ENCODE measurements around the gene CYP2S1. TPM values are rescaled to one million over a fixed set of nuclear protein-coding genes. Genes with fewer than 3 reads are reported as not detected.

Gene CYP2S1
- total and polyA plus RNA-seq, 2 of the 4 experiments (the other 2 are of a cell fraction) = 0.54 to 2.1 TPM

DNA sequence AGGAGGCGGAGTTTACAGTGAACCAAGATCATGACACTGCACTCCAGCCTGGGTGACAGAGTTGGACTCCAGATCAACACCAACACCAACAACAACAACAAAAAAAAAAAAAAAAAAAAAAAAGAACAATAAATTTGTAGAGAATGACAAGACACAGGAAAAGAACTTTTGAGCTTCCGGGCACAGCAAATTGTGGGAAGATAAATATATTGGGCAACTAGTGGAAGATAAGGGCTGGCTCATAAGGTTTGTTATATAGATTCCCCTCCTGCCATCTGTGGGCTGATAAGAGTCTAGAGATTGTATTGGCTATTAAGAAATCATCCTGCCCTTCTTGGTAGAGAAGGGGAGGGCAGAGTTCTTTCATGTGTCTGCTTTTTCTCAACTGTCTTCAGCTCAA is 33.1 kb upstream of the CYP2S1 start:
- Histone ChIP-seq H3K27me3 (ENCODE audit: control insufficient read depth, insufficient read depth, low read length) (no peaks in the 10 kb centered on the region), H2AK9ac (replicated peaks; ENCODE audit: low read depth, low read length, poor library complexity) (no peak overlapping the region), H4K5ac (ENCODE audit: low read depth, low read length) (no peak overlapping the region), H3K27ac (ENCODE audit: insufficient read depth, low read length) (no peak overlapping the region), H3K9me1 (ENCODE audit: insufficient read depth, low read length) (no peaks in the 10 kb centered on the region; the same call in 1 of the 2 replicates), H3K4me3 (ENCODE audit: insufficient read depth, low read depth, low read length) (no peak overlapping the region), H2BK20ac (ENCODE audit: low read depth, low read length) (no peak overlapping the region), H2AK5ac (ENCODE audit: low read depth, low read length) (no peak overlapping the region), H2BK120ac (ENCODE audit: low read depth, low read length) (no peak overlapping the region), H3K36me3 (ENCODE audit: control insufficient read depth, insufficient read depth, low read length) (no peaks in the 10 kb centered on the region), H4K8ac (ENCODE audit: low read depth in 2 of 2, low read length in 2 of 2) (no peak overlapping the region), H3K23ac (ENCODE audit: low read depth, low read length) (no peak overlapping the region), H3K56ac (ENCODE audit: extremely low read depth, insufficient read depth, low read length) (no peak overlapping the region), H4K91ac (ENCODE audit: insufficient read depth, low read depth, low read length) (no peak overlapping the region), H3K14ac (replicated peaks; ENCODE audit: low read depth, low read length) (no peak overlapping the region), H3K4me1 (ENCODE audit: control insufficient read depth, insufficient read depth, low read length) (no peaks in the 10 kb centered on the region; the same call in 1 of the 2 replicates), H3K4ac (ENCODE audit: low read depth, low read length) (no peak overlapping the region), H2BK15ac (ENCODE audit: low read depth, low read length) (no peak overlapping the region), H3K9me3 (ENCODE audit: control insufficient read depth, insufficient read depth, low read length) (no peaks in the 10 kb centered on the region), H3K79me1 (ENCODE audit: low read depth in 1 of 2, low read length in 2 of 2) (no peaks in the 10 kb centered on the region), H3K18ac (ENCODE audit: low read depth, low read length) (no peak overlapping the region), H2AFZ (replicated peaks; ENCODE audit: low read length, poor library complexity) (no peak overlapping the region), H3K9ac (ENCODE audit: low read depth, low read length) (no peak overlapping the region), H2BK5ac (ENCODE audit: low read depth, low read length, poor library complexity, severe bottlenecking) (no peak overlapping the region), H4K20me1 (ENCODE audit: insufficient read depth, low read length) (no peaks in the 10 kb centered on the region), H3K4me2 (ENCODE audit: low read depth, low read length) (no peak overlapping the region)
- ChIA-PET POLR2A (ENCODE audit: unreplicated experiment) (no interaction called here), CTCF (no interaction called here)
- no CpG with 5 or more reads among the region's 2 CpGs for WGBS, 2 experiments (ENCODE audit: extremely low coverage in 2 of 2, insufficient read length in 1 of 2)
- no peak for ATAC-seq (ENCODE audit: low read depth)
- DNase-seq = no peak
- intact Hi-C loops (cut with micrococcal nuclease) (no loop called here), dilution Hi-C loops (cut with HindIII; ENCODE audit: low sequenced_read_pairs, unreplicated experiment) (no loop called here), in situ Hi-C loops (cut with MboI; ENCODE audit: low sequenced_read_pairs) (no loop called here)
- BruUV-seq (replicated peaks) = no TSS peak
- TF ChIP-seq CEBPB (IDR thresholded peaks at IDR 0.05; ENCODE audit: low read depth, low read length) (no peak), FOS (IDR thresholded peaks at IDR 0.05; ENCODE audit: low read depth, low read length) (no peak), MAFK (IDR thresholded peaks at IDR 0.05; ENCODE audit: low read depth, low read length) (no peak), MAZ (IDR thresholded peaks at IDR 0.05; ENCODE audit: borderline replicate concordance, low read depth, low read length) (no peak), RAD21 (IDR thresholded peaks at IDR 0.05; ENCODE audit: low read length) (no peak), RCOR1 (IDR thresholded peaks at IDR 0.05; ENCODE audit: insufficient replicate concordance, low read length) (no peak), NFE2L2 (IDR thresholded peaks at IDR 0.05; ENCODE audit: low read depth, low read length) (no peak), POLR2A (IDR thresholded peaks at IDR 0.05; ENCODE audit: low read depth, low read length) (no peak), BHLHE40 (IDR thresholded peaks at IDR 0.05; ENCODE audit: low read depth, low read length) (no peak), SMC3 (IDR thresholded peaks at IDR 0.05; ENCODE audit: low read depth, low read length) (no peak), RFX5 (IDR thresholded peaks at IDR 0.05; ENCODE audit: low read depth, low read length) (no peak)
- TF ChIP-seq, protein P1, sequence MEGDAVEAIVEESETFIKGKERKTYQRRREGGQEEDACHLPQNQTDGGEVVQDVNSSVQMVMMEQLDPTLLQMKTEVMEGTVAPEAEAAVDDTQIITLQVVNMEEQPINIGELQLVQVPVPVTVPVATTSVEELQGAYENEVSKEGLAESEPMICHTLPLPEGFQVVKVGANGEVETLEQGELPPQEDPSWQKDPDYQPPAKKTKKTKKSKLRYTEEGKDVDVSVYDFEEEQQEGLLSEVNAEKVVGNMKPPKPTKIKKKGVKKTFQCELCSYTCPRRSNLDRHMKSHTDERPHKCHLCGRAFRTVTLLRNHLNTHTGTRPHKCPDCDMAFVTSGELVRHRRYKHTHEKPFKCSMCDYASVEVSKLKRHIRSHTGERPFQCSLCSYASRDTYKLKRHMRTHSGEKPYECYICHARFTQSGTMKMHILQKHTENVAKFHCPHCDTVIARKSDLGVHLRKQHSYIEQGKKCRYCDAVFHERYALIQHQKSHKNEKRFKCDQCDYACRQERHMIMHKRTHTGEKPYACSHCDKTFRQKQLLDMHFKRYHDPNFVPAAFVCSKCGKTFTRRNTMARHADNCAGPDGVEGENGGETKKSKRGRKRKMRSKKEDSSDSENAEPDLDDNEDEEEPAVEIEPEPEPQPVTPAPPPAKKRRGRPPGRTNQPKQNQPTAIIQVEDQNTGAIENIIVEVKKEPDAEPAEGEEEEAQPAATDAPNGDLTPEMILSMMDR (conservative IDR thresholded peaks at IDR 0.05; ENCODE audit: low read depth, low read length) = no peak
- TF ChIP-seq, protein P2, sequence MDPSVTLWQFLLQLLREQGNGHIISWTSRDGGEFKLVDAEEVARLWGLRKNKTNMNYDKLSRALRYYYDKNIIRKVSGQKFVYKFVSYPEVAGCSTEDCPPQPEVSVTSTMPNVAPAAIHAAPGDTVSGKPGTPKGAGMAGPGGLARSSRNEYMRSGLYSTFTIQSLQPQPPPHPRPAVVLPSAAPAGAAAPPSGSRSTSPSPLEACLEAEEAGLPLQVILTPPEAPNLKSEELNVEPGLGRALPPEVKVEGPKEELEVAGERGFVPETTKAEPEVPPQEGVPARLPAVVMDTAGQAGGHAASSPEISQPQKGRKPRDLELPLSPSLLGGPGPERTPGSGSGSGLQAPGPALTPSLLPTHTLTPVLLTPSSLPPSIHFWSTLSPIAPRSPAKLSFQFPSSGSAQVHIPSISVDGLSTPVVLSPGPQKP (IDR thresholded peaks at IDR 0.05; ENCODE audit: borderline replicate concordance, low read depth, low read length) = no peak
- TF ChIP-seq, protein P3, sequence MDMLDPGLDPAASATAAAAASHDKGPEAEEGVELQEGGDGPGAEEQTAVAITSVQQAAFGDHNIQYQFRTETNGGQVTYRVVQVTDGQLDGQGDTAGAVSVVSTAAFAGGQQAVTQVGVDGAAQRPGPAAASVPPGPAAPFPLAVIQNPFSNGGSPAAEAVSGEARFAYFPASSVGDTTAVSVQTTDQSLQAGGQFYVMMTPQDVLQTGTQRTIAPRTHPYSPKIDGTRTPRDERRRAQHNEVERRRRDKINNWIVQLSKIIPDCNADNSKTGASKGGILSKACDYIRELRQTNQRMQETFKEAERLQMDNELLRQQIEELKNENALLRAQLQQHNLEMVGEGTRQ (IDR thresholded peaks at IDR 0.05; ENCODE audit: low read depth, low read length) = no peak
